Measurements from ENCODE around the gene HS1BP3. TPM values are rescaled to one million over a fixed set of nuclear protein-coding genes. Genes with fewer than 3 reads are reported as not detected.
A peak's percentile ranks its signal among the peaks of the same experiment; 100 is the strongest.

HS1BP3 gene
- total and polyA plus RNA-seq, 3 experiments from 2014 or later = 9.3 to 19.4 (median 9.5) TPM

DNA sequence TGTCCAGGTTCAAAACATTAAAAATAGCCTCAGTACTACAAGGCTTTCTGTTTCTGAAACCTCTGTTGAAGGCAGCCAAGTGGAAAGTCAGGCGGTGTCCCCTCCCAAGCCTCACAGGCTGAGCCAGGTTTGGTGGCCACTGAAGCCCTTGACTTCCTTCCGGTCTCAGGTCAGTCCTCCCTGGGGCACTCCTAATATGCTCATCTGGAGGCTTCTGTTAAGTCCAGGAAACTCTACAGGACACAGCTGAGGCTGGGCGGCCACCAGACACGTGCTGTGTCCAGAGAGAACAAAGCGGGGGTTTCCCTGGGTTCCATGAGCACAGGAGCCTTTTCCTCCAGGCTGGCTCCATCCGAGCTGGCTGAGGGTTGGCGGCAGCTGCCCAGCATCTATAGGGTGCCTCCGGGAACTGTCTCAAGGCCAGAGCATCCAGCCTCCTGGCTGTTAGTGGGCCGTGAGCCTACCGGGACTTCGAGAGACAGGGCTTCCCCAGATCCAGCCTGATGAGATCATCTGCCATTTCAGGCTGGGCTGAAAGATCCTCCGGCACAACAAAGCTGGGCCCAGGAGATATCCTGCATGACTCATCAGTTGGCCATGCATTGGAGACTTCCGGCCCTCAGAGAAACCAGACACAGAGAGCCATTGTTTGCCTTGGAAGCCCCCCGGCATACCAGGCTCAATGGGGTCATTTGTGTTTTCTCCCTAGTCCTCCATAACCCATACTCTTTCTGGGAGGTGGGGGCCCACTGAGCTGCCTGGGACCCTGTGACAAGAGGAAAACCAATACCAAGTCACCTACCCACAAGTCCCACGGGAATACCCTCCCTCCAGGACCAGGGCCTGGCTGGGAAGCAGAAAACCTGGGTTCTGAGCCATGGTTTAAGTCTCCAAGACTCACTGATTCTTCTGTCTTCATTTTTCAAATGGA, 71.7 kb downstream of the HS1BP3 start:
- Histone ChIP-seq H3K4me3 (ENCODE audit: low read length) (no peak overlapping the region), H3K36me3 (ENCODE audit: insufficient read depth, low read length) (no peaks in the 10 kb centered on the region), H3K9me3 (ENCODE audit: low read length) (no peaks in the 10 kb centered on the region), H3K27me3 (ENCODE audit: insufficient read depth, low read length, poor library complexity, severe bottlenecking) (no peaks in the 10 kb centered on the region), H3K27ac (ENCODE audit: low read depth, low read length) (peak overlapping the region; percentile 46), H3K4me1 (ENCODE audit: insufficient read depth, low read length) (peaks cover 19% of the 10 kb centered on the region)
- Mint-ChIP-seq H3K27ac (peak overlapping the region in 1 of 8 donors; percentile 44), H3K36me3 (peaks cover 0 to 7% (median 0%) of the 10 kb centered on the region in 3 donors), H3K4me1 (peaks cover 14 to 17% (median 16%) of the 10 kb centered on the region in 3 donors), H3K9me3 (peaks cover 0 to 4% (median 0%) of the 10 kb centered on the region in 5 donors), H3K4me3 (no peak overlapping the region), H3K27me3 (no peaks in the 10 kb centered on the region)
- DNase-seq = no peak
- ChIA-PET CTCF (no interaction called here), POLR2A (no interaction called here)

DNA sequence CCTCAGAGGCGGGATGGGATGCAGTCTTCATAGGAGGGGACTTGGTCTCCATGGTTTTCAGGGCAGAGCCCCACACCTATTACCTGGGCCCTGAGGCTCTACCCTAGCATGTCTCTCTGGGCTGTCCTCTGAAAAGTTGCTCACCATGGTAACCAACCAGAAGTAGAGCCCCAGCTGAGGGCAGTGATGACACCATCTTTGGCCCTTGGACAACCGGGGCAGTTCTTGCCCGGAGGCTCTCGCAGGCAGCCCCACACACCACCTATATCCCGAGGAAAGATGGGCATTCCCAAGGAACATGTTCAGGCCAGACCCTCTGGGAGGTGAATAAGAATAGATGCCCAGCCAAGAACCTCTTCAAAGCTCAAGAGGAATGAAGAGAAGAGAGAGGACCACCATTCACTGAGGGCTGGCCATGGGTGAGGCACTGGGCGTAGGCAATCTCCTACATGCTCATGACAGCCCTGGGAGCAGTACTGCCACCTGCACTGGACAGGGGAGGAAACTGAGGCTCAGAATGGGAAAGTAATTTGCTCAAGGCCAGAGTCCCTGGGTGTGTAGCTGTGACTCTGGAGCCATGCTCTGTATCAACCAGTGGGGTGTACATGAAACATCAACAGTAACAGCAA, 72.5 kb downstream of the HS1BP3 start:
- Histone ChIP-seq H3K27ac (ENCODE audit: low read depth, low read length) (peak overlapping the region; percentile 46), H3K4me3 (ENCODE audit: low read length) (no peak overlapping the region), H3K9me3 (ENCODE audit: low read length) (no peaks in the 10 kb centered on the region), H3K36me3 (ENCODE audit: insufficient read depth, low read length) (no peaks in the 10 kb centered on the region), H3K27me3 (ENCODE audit: insufficient read depth, low read length, poor library complexity, severe bottlenecking) (no peaks in the 10 kb centered on the region), H3K4me1 (ENCODE audit: insufficient read depth, low read length) (peaks cover 19% of the 10 kb centered on the region)
- Mint-ChIP-seq H3K4me3 (peak overlapping the region in 1 of 7 donors; percentile 32), H3K27me3 (no peaks in the 10 kb centered on the region), H3K9me3 (peaks cover 0 to 4% (median 0%) of the 10 kb centered on the region in 5 donors), H3K36me3 (peaks cover 0 to 7% (median 0%) of the 10 kb centered on the region in 3 donors), H3K27ac (no peak overlapping the region), H3K4me1 (peaks cover 14 to 17% (median 16%) of the 10 kb centered on the region in 3 donors)
- no peak for DNase-seq
- ChIA-PET CTCF (no interaction called here), POLR2A (interaction anchor here (1.3 kb wide), 1 partner anchor 132 kb away, joined by 4 read pairs; the partner anchor contains the start of gene RHOB)

DNA sequence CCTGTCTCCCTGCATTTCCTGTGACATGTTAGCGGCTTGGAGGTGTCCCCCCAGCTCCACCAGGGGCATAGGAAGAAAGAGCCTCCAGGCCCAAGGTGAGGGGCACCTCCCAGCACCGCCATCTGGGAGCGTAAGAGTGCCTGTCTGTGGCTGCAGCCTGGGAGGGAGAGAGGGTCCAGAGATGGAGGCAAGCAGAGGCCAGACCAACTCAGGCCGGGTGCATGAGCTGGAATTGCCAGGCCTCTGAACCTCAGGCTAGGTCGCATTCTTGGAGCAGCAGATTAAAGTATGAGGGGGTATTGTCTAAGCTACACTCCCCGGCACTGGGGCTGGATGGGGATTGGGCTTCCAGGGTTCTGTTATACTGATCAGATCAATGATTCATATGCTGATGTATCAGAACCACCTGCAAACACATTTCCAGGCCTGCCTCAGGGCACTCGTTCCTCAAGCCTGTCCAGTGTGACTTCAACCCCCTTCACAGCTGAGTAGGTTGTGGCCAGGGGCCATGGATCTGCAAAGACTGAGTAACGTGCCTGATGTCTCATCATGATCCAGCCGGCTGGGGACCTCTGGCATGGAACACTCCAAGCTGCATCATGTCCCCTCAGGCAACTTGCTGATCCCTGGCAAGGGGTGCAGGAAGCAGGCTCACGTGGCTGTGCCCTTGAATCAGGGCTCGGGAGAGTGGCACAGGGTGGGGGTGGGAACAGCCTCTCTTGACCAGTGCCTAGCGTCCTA, 73.2 kb downstream of the HS1BP3 start:
- peaks cover 19% of the 10 kb centered on the region for H3K4me1 ChIP-seq (ENCODE audit: insufficient read depth, low read length)
- no peaks in the 10 kb centered on the region for H3K36me3 ChIP-seq (ENCODE audit: insufficient read depth, low read length)
- Mint-ChIP-seq H3K4me1 (peaks cover 14 to 17% (median 16%) of the 10 kb centered on the region in 3 donors), H3K9me3 (peaks cover 0 to 4% (median 0%) of the 10 kb centered on the region in 5 donors), H3K4me3 (peak overlapping the region in 6 of 7 donors; percentile 8 to 87 (median 58)), H3K27ac (peak overlapping the region in 6 of 8 donors; percentile 43 to 97 (median 94)), H3K27me3 (no peaks in the 10 kb centered on the region), H3K36me3 (peaks cover 0 to 7% (median 0%) of the 10 kb centered on the region in 3 donors)
- ChIA-PET POLR2A (interaction anchor here (1.3 kb wide), 1 partner anchor 131 kb away, joined by 4 read pairs; the partner anchor contains the start of gene RHOB), CTCF (interaction anchor here (0.9 kb wide), 1 partner anchor 84 kb away, joined by 3 read pairs; no protein-coding TSS in a partner anchor)
- H3K27me3 ChIP-seq (ENCODE audit: insufficient read depth, low read length, poor library complexity, severe bottlenecking) = no peaks in the 10 kb centered on the region
- no peak overlapping the region for H3K27ac ChIP-seq (ENCODE audit: low read depth, low read length)
- no peak for DNase-seq
- H3K4me3 ChIP-seq (ENCODE audit: low read length) = peak overlapping the region; percentile 75
- H3K9me3 ChIP-seq (ENCODE audit: low read length) = no peaks in the 10 kb centered on the region

DNA sequence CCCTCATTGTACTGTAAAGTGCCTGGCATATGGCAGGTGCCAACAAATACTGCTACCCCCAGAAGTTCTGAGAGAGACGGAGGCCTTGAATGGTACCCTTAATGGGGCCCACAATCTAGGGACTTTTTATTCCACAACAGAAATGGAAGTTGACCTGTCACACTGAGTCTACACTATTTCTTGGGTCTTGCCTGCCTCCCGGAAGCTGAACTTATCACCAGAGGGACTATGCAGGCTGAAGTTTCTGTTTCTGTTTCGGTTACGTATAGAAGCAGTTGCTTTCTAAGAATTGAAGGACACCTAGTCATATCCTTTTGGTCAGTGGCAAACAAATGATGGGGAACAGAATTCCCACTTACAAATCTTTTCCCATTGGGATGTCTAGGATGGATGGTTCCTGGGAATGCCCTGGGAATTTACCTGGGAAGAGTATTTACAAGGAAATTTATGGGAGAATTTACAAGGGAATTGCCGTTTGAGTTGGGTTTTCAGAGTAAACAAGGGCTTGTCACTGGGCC, 74.2 kb downstream of the HS1BP3 start:
- ChIA-PET CTCF (interaction anchor here (0.9 to 2.4 kb wide), 3 partner anchors 20 to 85 kb away, joined by 3 to 10 read pairs (median 5); partner anchors contain the start of gene HS1BP3), POLR2A (interaction anchor here (1.0 to 1.3 kb wide), 2 partner anchors 74 to 130 kb away, joined by 4 read pairs; partner anchors contain the start of genes HS1BP3 and RHOB)
- Histone ChIP-seq H3K27me3 (ENCODE audit: insufficient read depth, low read length, poor library complexity, severe bottlenecking) (no peaks in the 10 kb centered on the region), H3K27ac (ENCODE audit: low read depth, low read length) (peak overlapping the region; percentile 60), H3K4me3 (ENCODE audit: low read length) (peak overlapping the region; percentile 75), H3K9me3 (ENCODE audit: low read length) (no peaks in the 10 kb centered on the region), H3K4me1 (ENCODE audit: insufficient read depth, low read length) (peaks cover 19% of the 10 kb centered on the region), H3K36me3 (ENCODE audit: insufficient read depth, low read length) (no peaks in the 10 kb centered on the region)
- Mint-ChIP-seq H3K27ac (peak overlapping the region; percentile 82 to 97 (median 95)), H3K36me3 (peaks cover 0 to 7% (median 0%) of the 10 kb centered on the region in 3 donors), H3K4me3 (peak overlapping the region; percentile 73 to 89 (median 84)), H3K9me3 (peaks cover 0 to 4% (median 0%) of the 10 kb centered on the region in 5 donors), H3K4me1 (peaks cover 14 to 17% (median 16%) of the 10 kb centered on the region in 3 donors), H3K27me3 (no peaks in the 10 kb centered on the region)
- DNase-seq = peak in 4 of 5 donors; percentile 10 to 65 (median 42)

DNA sequence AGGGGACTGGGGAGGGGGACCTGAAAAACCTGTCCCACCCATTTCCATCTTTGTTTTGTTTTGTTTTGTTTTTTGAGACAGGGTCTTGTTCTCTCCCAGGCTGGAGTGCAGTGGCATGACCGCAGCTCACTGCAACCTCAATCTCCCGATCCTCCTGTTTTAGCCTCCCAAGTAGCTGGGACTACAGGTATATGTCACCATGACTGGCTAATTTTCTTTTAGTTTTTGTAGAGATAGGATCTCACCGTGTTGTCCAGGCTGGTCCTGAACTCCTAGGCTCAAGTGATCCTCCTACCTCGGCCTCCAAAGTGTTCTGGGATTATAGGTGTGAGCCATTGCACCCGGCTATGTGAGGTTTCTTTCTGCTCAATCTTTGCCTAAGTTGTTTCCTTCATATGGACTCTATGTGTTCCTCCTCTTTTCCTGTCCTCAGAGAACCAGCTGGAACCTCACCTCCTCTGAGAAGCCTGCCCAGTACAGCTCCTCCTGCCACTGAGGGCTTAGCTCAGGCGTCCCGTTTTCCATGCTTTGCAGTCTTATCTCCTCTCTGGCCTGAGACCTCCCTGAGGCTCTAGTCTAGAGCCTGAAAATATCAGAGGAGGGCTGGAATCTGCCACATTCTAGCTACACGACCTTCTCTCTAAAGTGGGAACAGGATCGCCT, 74.8 kb downstream of the HS1BP3 start:
- Histone ChIP-seq H3K36me3 (ENCODE audit: insufficient read depth, low read length) (no peaks in the 10 kb centered on the region), H3K4me3 (ENCODE audit: low read length) (peak overlapping the region; percentile 75), H3K4me1 (ENCODE audit: insufficient read depth, low read length) (peaks cover 19% of the 10 kb centered on the region), H3K9me3 (ENCODE audit: low read length) (no peaks in the 10 kb centered on the region), H3K27me3 (ENCODE audit: insufficient read depth, low read length, poor library complexity, severe bottlenecking) (no peaks in the 10 kb centered on the region), H3K27ac (ENCODE audit: low read depth, low read length) (peak overlapping the region; percentile 60)
- peaks cover 0 to 4% (median 0%) of the 10 kb centered on the region in 5 donors for H3K9me3 Mint-ChIP-seq
- peak overlapping the region; percentile 82 to 97 (median 95) for H3K27ac Mint-ChIP-seq
- no peak for DNase-seq
- H3K4me1 Mint-ChIP-seq = peaks cover 14 to 17% (median 16%) of the 10 kb centered on the region in 3 donors
- no peaks in the 10 kb centered on the region for H3K27me3 Mint-ChIP-seq
- H3K36me3 Mint-ChIP-seq = peaks cover 0 to 7% (median 0%) of the 10 kb centered on the region in 3 donors
- POLR2A ChIA-PET = interaction anchor here (1.0 kb wide), 1 partner anchor 75 kb away, joined by 4 read pairs; the partner anchor contains the start of gene HS1BP3
- peak overlapping the region; percentile 73 to 89 (median 84) for H3K4me3 Mint-ChIP-seq
- CTCF ChIA-PET = interaction anchor here (1.9 to 2.4 kb wide), 2 partner anchors 20 to 75 kb away, joined by 5 to 10 read pairs; partner anchors contain the start of gene HS1BP3

DNA sequence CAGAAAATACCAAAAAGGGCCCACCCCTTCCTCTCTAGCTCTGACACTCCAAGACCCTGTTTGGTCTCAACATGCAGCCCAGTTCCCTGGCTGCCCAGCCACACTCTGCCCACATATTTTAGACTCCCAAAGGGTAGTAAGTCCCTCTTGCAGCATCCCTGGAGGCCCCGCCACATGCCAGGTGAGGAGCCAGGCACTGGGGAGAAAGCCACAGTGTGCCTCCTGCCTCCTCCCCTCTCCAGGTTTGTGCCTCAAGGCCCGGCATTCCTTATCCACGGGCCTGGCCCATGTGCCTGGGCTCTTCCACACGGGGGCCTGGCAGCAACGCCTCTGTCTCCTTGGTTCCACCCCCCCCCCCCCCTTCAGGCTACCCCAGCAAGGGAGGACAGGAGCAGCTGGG, 75.5 kb downstream of the HS1BP3 start:
- Mint-ChIP-seq H3K27ac (peak overlapping the region in 2 of 8 donors; percentile 23 to 79), H3K9me3 (no peaks in the 10 kb centered on the region), H3K27me3 (peaks cover 0 to 2% of the 10 kb centered on the region in 2 donors), H3K4me3 (peak overlapping the region in 1 of 7 donors; percentile 40), H3K4me1 (peaks cover 14 to 17% (median 16%) of the 10 kb centered on the region in 3 donors), H3K36me3 (peaks cover 0 to 7% (median 0%) of the 10 kb centered on the region in 3 donors)
- H3K9me3 ChIP-seq (ENCODE audit: low read length) = no peaks in the 10 kb centered on the region
- ChIA-PET POLR2A (no interaction called here), CTCF (interaction anchor here (1.9 to 2.4 kb wide), 2 partner anchors 21 to 76 kb away, joined by 5 to 10 read pairs; partner anchors contain the start of gene HS1BP3)
- no peak overlapping the region for H3K27ac ChIP-seq (ENCODE audit: low read depth, low read length)
- no peak for DNase-seq
- H3K4me3 ChIP-seq (ENCODE audit: low read length) = no peak overlapping the region
- peaks cover 19% of the 10 kb centered on the region for H3K4me1 ChIP-seq (ENCODE audit: insufficient read depth, low read length)
- H3K36me3 ChIP-seq (ENCODE audit: insufficient read depth, low read length) = no peaks in the 10 kb centered on the region
- no peaks in the 10 kb centered on the region for H3K27me3 ChIP-seq (ENCODE audit: insufficient read depth, low read length, poor library complexity, severe bottlenecking)
